ENCODE data around the gene GBP7.
"Not testable (repeated sequence)": the region's sequence is repeated elsewhere in the genome, so short reads cannot be mapped to it uniquely, and the experiment has no call there.

Gene GBP7, protein sequence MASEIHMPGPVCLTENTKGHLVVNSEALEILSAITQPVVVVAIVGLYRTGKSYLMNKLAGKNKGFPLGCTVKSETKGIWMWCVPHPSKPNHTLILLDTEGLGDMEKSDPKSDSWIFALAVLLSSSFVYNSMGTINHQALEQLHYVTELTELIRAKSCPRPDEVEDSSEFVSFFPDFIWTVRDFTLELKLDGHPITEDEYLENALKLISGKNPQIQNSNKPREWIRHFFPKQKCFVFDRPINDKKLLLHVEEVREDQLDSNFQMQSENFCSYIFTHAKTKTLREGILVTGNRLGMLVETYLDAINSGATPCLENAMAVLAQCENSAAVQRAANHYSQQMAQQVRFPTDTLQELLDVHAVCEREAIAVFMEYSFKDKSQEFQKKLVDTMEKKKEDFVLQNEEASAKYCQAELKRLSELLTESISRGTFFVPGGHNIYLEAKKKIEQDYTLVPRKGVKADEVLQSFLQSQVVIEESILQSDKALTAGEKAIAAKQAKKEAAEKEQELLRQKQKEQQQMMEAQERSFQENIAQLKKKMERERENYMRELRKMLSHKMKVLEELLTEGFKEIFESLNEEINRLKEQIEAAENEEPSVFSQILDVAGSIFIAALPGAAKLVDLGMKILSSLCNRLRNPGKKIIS

DNA sequence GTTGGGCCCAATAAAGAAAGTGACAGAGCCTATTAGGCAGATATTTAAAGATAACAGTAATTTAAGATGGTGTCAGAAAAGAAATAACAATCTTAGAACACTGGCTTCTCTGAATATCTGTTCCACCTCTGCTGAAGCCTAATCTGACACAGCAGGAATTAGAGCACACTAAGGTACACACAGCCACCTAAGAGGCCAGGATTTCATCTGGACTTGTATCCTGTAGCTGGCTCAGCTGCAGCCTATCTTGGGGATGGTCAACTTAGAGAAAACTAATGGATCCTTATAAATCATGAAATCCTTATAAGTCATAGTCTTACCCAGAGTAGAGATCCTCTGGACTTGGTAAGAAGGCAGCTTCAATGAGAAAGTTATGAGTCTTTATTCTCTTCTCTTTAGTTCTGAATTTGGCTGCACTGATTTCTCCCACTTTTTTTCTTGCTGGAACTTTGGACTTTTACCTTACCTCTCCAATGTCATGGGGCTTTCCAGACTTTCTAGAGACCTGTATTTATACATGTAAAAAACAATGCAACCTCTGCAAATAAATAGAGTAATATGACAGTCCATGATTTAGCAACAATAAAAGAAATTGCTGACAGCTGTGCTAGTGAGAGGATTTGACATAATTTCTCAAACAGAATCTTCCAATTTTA, at the start of gene GBP7:
GBP7 (minus strand) TSS at position 403 of the 656 bp plus-strand sequence. CDS start 4,068 bp downstream, outside the sequence.
- H3K27ac ChIP-seq, result no peak within 1 kb of the TSS
- DNase-seq, result no peak
- H3K36me3 ChIP-seq (replicated peaks), result no peaks in the 10 kb centered on the region
- TF ChIP-seq, protein P1, sequence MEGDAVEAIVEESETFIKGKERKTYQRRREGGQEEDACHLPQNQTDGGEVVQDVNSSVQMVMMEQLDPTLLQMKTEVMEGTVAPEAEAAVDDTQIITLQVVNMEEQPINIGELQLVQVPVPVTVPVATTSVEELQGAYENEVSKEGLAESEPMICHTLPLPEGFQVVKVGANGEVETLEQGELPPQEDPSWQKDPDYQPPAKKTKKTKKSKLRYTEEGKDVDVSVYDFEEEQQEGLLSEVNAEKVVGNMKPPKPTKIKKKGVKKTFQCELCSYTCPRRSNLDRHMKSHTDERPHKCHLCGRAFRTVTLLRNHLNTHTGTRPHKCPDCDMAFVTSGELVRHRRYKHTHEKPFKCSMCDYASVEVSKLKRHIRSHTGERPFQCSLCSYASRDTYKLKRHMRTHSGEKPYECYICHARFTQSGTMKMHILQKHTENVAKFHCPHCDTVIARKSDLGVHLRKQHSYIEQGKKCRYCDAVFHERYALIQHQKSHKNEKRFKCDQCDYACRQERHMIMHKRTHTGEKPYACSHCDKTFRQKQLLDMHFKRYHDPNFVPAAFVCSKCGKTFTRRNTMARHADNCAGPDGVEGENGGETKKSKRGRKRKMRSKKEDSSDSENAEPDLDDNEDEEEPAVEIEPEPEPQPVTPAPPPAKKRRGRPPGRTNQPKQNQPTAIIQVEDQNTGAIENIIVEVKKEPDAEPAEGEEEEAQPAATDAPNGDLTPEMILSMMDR (IDR thresholded peaks at IDR 0.05; ENCODE audit: low read depth, low read length, missing control alignments), result no peak
- in situ Hi-C loops (cut with HindIII; ENCODE audit: low pct_ligation_motif_present, low sequenced_read_pairs), result no loop called here
- H3K27me3 ChIP-seq (replicated peaks), result no peaks in the 10 kb centered on the region
- H3K4me3 ChIP-seq (ENCODE audit: low read depth, low read length), result no peak within 1 kb of the TSS

DNA sequence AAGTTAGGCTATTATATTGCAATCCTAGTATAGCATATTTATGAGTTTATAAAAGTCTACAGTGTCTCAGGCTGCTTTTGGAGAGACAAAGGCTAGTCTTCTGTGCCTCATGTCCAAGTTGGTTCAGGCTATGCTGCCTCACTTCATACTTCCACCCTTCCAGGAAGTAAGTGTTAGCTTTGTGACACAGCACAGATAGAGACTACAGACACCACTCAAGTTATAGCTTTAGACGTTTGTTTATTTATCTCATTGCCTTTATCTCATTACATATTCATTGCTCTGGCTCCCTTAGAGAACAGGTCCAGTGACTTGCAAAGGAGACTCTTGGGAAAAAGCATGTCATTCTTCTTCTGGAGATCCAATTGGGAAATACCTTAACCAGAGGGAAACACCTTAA, 45.5 kb upstream of the GBP7 start:
- in situ Hi-C loops (cut with HindIII; ENCODE audit: low pct_ligation_motif_present, low sequenced_read_pairs), result no loop called here
- H3K27me3 ChIP-seq (replicated peaks), result no peaks in the 10 kb centered on the region
- no peak overlapping the region for H3K4me3 ChIP-seq (ENCODE audit: low read depth, low read length)
- no peak overlapping the region for H3K27ac ChIP-seq
- no peak for DNase-seq
- H3K36me3 ChIP-seq (replicated peaks), result no peaks in the 10 kb centered on the region
- TF ChIP-seq, protein P1 (IDR thresholded peaks at IDR 0.05; ENCODE audit: low read depth, low read length, missing control alignments), result no peak

DNA sequence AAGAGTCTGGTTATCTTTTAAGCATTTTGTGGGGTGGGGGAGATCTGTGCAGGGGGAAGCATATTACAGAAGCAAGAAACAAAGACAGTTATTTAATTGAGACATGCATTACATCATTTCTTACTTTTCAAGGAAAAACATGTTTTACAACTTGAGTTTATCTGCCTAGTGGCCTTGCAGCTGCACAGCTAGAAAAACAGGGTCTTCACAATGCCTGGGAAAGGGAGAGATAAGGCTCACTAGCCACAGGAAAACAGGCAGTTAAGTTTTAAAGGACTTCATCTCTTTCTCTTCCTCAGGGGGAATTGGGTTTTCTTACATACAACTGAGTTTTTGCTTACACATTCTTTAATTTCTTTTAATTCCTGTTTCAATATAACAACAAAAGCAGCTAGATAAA, 44.0 kb upstream of the GBP7 start:
- H3K27ac ChIP-seq; in situ Hi-C loops (cut with HindIII; ENCODE audit: low pct_ligation_motif_present, low sequenced_read_pairs); H3K27me3 ChIP-seq (replicated peaks); H3K36me3 ChIP-seq (replicated peaks); DNase-seq; H3K4me3 ChIP-seq (ENCODE audit: low read depth, low read length): not testable (repeated sequence)

DNA sequence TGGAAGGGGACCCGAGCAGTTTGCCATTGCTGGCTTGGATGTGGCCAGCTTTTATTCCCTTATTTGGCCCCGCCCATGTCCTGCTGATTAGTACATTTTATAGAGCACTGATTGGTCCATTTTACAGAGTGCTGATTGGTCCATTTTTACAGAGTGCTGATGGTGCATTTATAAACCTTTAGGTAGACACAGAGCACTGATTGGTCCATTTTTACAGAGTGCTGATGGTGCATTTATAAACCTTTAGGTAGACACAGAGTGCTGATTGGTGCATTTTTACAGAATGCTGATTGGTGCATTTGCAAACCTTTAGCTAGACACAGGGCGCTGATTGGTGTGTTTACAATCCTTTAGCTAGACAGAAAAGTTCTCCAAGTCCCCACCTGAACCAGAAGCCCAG, 43.1 kb upstream of the GBP7 start:
- in situ Hi-C loops (cut with HindIII; ENCODE audit: low pct_ligation_motif_present, low sequenced_read_pairs); DNase-seq; H3K27ac ChIP-seq; H3K27me3 ChIP-seq (replicated peaks); H3K36me3 ChIP-seq (replicated peaks); H3K4me3 ChIP-seq (ENCODE audit: low read depth, low read length): not testable (repeated sequence)

DNA sequence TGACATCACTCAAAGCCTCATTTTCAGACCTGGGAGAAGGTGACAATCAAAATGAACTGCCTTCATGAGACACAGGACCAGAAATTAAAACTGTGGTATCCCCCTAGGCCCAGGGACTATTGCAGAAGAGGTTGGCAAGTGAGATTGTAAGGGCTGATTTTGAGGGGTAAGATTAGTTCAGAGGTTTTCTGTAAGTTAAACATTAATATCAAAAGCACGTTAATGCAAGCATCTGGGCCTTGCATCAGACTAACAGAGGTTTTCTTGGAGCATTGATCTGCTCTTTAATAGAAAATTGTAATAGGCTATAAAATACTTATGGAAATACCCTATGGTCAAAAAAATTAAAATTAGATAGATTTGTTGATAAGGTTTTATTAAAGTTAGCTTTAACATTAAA, 37.5 kb upstream of the GBP7 start:
- in situ Hi-C loops (cut with HindIII; ENCODE audit: low pct_ligation_motif_present, low sequenced_read_pairs), result no loop called here
- TF ChIP-seq, protein P1 (IDR thresholded peaks at IDR 0.05; ENCODE audit: low read depth, low read length, missing control alignments), result no peak
- Histone ChIP-seq H3K27me3 (replicated peaks) (no peaks in the 10 kb centered on the region), H3K36me3 (replicated peaks) (no peaks in the 10 kb centered on the region), H3K27ac (no peak overlapping the region), H3K4me3 (ENCODE audit: low read depth, low read length) (no peak overlapping the region)
- no peak for DNase-seq

DNA sequence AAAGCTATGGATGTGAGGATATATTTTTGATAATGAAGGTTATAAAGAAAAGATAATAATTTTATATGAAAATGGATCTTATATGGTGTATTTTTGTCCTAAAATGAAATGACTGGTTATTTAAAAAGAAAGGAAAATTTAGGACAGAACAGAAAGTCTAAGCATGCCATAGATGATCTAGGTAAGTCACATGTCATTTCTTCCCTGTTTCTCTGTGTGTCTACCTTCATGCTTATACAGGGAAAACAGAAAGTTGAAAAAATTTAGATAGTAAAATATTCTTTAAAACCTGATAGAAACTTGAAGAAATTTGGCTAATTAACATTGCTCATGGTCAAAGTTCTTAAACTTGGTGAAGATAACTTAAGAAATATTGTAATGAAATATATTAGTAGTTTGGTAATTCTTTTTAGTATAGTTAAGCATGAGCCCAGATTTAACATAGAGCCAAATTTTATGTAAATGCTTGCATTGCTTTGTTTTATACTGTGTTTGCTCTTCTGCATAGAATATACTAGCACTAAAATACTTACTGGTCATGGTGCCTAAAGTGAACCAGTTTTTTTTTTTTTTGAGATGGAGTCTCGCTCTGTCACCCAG, 35.3 kb upstream of the GBP7 start:
- in situ Hi-C loops (cut with HindIII; ENCODE audit: low pct_ligation_motif_present, low sequenced_read_pairs), result no loop called here
- DNase-seq, result no peak
- TF ChIP-seq, protein P1 (IDR thresholded peaks at IDR 0.05; ENCODE audit: low read depth, low read length, missing control alignments), result no peak
- Histone ChIP-seq H3K36me3 (replicated peaks) (no peaks in the 10 kb centered on the region), H3K27me3 (replicated peaks) (no peaks in the 10 kb centered on the region), H3K4me3 (ENCODE audit: low read depth, low read length) (no peak overlapping the region), H3K27ac (no peak overlapping the region)

Data from brain microvascular endothelial cell (primary cell).